ENCODE measurements around the gene CTPS1. TPM values are rescaled to one million over a fixed set of nuclear protein-coding genes. Genes with fewer than 3 reads are reported as not detected.

CTPS1 gene
- total and polyA plus RNA-seq, 2 donors from 2014 or later: 8.8 to 23.8 TPM

DNA sequence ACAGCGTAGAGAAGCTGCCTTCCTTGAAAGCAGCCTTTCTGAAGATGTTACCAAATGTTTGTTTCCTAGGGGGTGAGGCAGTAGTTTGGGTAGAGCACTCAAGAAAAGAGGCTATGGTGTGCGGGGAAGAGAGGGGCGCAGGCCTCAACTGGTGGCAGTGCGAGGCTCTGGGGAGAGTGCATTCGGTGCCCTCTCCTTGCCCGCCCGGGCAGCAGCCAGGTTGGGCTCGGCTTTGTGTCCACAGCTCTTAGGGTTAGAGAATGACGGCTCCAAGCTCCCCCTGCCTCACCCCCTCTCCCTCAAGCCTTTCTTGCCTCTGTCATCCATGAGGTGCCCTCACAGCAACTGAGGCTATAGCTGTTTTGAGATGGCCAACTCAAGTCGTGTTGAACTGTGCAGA lies 42.9 kb downstream of the CTPS1 start:
- Histone ChIP-seq H3K9ac (ENCODE audit: low read length in 3 of 3) (no peak overlapping the region), H3K36me3 (ENCODE audit: control insufficient read depth in 2 of 3, insufficient read depth in 3 of 3, low read length in 3 of 3) (peaks cover 0 to 5% (median 1%) of the 10 kb centered on the region in 3 donors), H3K27me3 (ENCODE audit: control insufficient read depth, insufficient read depth, low read length) (no peaks in the 10 kb centered on the region), H3K4me3 (ENCODE audit: low read length in 3 of 3) (no peak overlapping the region), H3K4me1 (ENCODE audit: control insufficient read depth in 2 of 3, insufficient read depth in 2 of 3, low read depth in 1 of 3, low read length in 3 of 3) (peaks cover 0 to 9% (median 0%) of the 10 kb centered on the region in 3 donors), H3K9me3 (ENCODE audit: control insufficient read depth in 2 of 3, insufficient read depth in 1 of 3, low read length in 3 of 3) (no peaks in the 10 kb centered on the region), H3K27ac (ENCODE audit: low read depth in 2 of 2, low read length in 2 of 2) (no peak overlapping the region)
- TF ChIP-seq, protein P1, sequence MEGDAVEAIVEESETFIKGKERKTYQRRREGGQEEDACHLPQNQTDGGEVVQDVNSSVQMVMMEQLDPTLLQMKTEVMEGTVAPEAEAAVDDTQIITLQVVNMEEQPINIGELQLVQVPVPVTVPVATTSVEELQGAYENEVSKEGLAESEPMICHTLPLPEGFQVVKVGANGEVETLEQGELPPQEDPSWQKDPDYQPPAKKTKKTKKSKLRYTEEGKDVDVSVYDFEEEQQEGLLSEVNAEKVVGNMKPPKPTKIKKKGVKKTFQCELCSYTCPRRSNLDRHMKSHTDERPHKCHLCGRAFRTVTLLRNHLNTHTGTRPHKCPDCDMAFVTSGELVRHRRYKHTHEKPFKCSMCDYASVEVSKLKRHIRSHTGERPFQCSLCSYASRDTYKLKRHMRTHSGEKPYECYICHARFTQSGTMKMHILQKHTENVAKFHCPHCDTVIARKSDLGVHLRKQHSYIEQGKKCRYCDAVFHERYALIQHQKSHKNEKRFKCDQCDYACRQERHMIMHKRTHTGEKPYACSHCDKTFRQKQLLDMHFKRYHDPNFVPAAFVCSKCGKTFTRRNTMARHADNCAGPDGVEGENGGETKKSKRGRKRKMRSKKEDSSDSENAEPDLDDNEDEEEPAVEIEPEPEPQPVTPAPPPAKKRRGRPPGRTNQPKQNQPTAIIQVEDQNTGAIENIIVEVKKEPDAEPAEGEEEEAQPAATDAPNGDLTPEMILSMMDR (IDR thresholded peaks at IDR 0.05; ENCODE audit: borderline replicate concordance, extremely low read depth, insufficient read depth): no peak
- no peak for FAIRE-seq
- DNase-seq: no peak
- intact Hi-C loops (cut with DNase I): no loop called here

GRCh38 chr1:41023279-41023990 lies 43.9 kb downstream of the CTPS1 start:
- Histone ChIP-seq H3K36me3 (ENCODE audit: control insufficient read depth in 2 of 3, insufficient read depth in 3 of 3, low read length in 3 of 3) (peaks cover 2 to 12% (median 8%) of the 10 kb centered on the region in 3 donors), H3K4me3 (ENCODE audit: low read length in 3 of 3) (no peak overlapping the region), H3K4me1 (ENCODE audit: control insufficient read depth in 2 of 3, insufficient read depth in 2 of 3, low read depth in 1 of 3, low read length in 3 of 3) (peaks cover 0 to 9% (median 0%) of the 10 kb centered on the region in 3 donors), H3K27ac (ENCODE audit: low read depth in 2 of 2, low read length in 2 of 2) (no peak overlapping the region), H3K9me3 (ENCODE audit: control insufficient read depth in 2 of 3, insufficient read depth in 1 of 3, low read length in 3 of 3) (no peaks in the 10 kb centered on the region), H3K9ac (ENCODE audit: low read length in 3 of 3) (no peak overlapping the region), H3K27me3 (ENCODE audit: control insufficient read depth, insufficient read depth, low read length) (no peaks in the 10 kb centered on the region)
- no peak for DNase-seq
- intact Hi-C loops (cut with DNase I): no loop called here
- no peak for FAIRE-seq
- TF ChIP-seq, protein P1 (IDR thresholded peaks at IDR 0.05; ENCODE audit: borderline replicate concordance, extremely low read depth, insufficient read depth): peak; percentile 28

- DNase-seq (no peak), FAIRE-seq (no peak)
- no peaks in the 10 kb centered on the region for H3K27me3 ChIP-seq (ENCODE audit: control insufficient read depth, insufficient read depth, low read length)
- TF ChIP-seq, protein P1 (IDR thresholded peaks at IDR 0.05; ENCODE audit: borderline replicate concordance, extremely low read depth, insufficient read depth): no peak
- no peak overlapping the region for H3K9ac ChIP-seq (ENCODE audit: low read length in 3 of 3)
- H3K9me3 ChIP-seq (ENCODE audit: control insufficient read depth in 2 of 3, insufficient read depth in 1 of 3, low read length in 3 of 3): no peaks in the 10 kb centered on the region
- H3K4me1 ChIP-seq (ENCODE audit: control insufficient read depth in 2 of 3, insufficient read depth in 2 of 3, low read depth in 1 of 3, low read length in 3 of 3): peaks cover 0 to 9% (median 0%) of the 10 kb centered on the region in 3 donors
- peaks cover 2 to 12% (median 11%) of the 10 kb centered on the region in 3 donors for H3K36me3 ChIP-seq (ENCODE audit: control insufficient read depth in 2 of 3, insufficient read depth in 3 of 3, low read length in 3 of 3)
- no peak overlapping the region for H3K4me3 ChIP-seq (ENCODE audit: low read length in 3 of 3)
- no peak overlapping the region for H3K27ac ChIP-seq (ENCODE audit: low read depth in 2 of 2, low read length in 2 of 2)
- intact Hi-C loops (cut with DNase I): no loop called here
These were observed 45.5 kb downstream of the CTPS1 start for GRCh38 chr1:41024953-41025352.

Data from kidney (tissue), 14 donors.